NT2/D1 (cell line): ENCODE data around the gene RERG.
"Not testable (repeated sequence)": the region's sequence is repeated elsewhere in the genome, so short reads cannot be mapped to it uniquely, and the experiment has no call there.

Source experiments
- DNase-seq: peaks from one replicate; pipeline ENCODE4 v3.0.0-alpha.2; 2011; ENCODE audit warnings: low read depth, low spot score
- H3K27me3 ChIP-seq: 2 replicates; pipeline ENCODE4 v1.6.0; 2011; ENCODE audit warnings: mild to moderate bottlenecking; ENCODE audit not compliant: insufficient read length, insufficient read depth
- H3K36me3 ChIP-seq: 2 replicates; pipeline ENCODE4 v1.6.1; 2011; ENCODE audit warnings: mild to moderate bottlenecking, low read length, mixed read lengths; ENCODE audit not compliant: insufficient read depth, insufficient read length
- H3K4me1 ChIP-seq: 2 replicates; pipeline ENCODE4 v1.5.1; 2011; ENCODE audit not compliant: insufficient read depth, insufficient read length
- H3K4me3 ChIP-seq: 2 replicates; pipeline ENCODE4 v1.5.1; 2011; ENCODE audit warnings: low read depth; ENCODE audit not compliant: insufficient read length
- H3K9ac ChIP-seq: 2 replicates; pipeline ENCODE4 v1.6.0; 2011; ENCODE audit warnings: low read depth; ENCODE audit not compliant: insufficient read length
- H3K9me3 ChIP-seq: 2 replicates; pipeline ENCODE4 v1.5.1; 2011; ENCODE audit warnings: mild to moderate bottlenecking, low read length; ENCODE audit not compliant: insufficient read depth
- SUZ12 ChIP-seq: IDR thresholded peaks from 2 replicates; pipeline ENCODE4 v1.6.1; 2011; ENCODE audit not compliant: insufficient read length, insufficient read depth; ENCODE audit errors: extremely low read depth
- YY1 ChIP-seq: IDR thresholded peaks from 2 replicates; pipeline ENCODE4 v1.6.1; 2011; ENCODE audit not compliant: insufficient read length, insufficient read depth
- ZNF274 ChIP-seq: IDR thresholded peaks from 2 replicates; pipeline ENCODE4 v1.6.1; 2011; ENCODE audit warnings: mild to moderate bottlenecking, low read depth, low read length

The RERG gene

DNA sequence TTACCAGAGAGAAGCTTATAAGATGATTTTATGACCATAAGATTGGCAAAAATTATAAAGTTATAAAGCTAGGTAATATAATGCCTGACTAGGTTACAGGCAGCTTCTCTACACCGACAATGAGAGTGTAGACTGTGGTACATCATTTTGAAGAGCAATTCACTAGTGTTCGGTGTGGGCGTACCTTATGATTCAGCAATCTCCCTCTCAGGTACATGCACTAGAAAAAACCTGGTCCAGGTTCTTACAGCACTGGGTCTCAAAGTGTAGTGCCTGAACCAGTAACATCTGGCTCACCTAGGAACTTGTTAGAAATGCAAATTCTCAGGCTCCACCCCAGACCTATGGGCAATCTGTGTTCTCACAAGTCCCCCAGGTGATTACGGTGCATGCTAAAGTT, 106.7 kb downstream of the RERG start:
- no peaks in the 10 kb centered on the region for H3K4me1 ChIP-seq
- H3K9me3 ChIP-seq, result no peaks in the 10 kb centered on the region
- TF ChIP-seq YY1 (no peak), SUZ12 (no peak), ZNF274 (no peak)
- DNase-seq, result no peak
- H3K36me3 ChIP-seq, result no peaks in the 10 kb centered on the region
- no peak overlapping the region for H3K9ac ChIP-seq
- no peak overlapping the region for H3K4me3 ChIP-seq
- H3K27me3 ChIP-seq, result no peaks in the 10 kb centered on the region

DNA sequence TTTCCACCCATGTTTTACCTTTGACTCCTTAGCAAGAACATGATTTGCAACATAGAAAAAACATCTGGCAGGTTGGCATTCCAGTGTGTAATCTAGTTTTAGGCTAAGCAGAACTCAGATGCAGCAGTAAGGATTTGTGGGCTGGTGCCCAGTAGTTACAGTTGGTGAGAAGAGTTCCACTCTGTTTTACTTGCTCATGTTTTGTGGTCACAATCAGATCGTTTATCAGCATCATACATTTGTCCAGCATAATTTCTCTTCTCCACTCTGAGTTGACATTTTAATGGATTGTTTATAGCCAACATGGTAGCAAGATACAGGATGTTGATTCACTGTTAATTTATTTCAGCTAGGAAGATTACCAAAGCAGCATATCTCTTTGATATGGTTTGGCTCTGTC, 128.4 kb downstream of the RERG start:
- no peak for DNase-seq
- TF ChIP-seq ZNF274 (no peak), SUZ12 (no peak), YY1 (no peak)
- H3K9me3 ChIP-seq, result no peaks in the 10 kb centered on the region
- no peaks in the 10 kb centered on the region for H3K36me3 ChIP-seq
- H3K4me1 ChIP-seq, result no peaks in the 10 kb centered on the region
- H3K4me3 ChIP-seq, result no peak overlapping the region
- H3K27me3 ChIP-seq, result no peaks in the 10 kb centered on the region
- H3K9ac ChIP-seq, result no peak overlapping the region

DNA sequence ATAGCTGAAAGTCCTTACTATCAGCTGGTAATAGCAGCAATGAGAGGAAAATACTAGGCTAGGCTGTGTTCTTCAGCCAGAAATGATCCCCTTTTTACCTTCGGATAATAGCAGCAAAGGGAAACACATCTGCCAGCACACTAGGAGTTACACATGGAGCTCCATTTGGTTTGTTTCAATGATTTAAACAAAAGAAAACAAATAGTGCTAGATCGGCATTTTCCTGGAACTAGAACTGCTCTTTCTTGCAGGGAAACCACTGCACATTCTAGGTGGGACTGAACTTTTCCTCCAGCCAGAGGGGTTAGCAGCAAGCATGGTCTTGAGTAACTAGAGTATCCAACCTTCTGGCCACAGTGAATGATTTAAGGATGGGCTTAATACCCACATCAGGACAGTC, 130.8 kb downstream of the RERG start:
- H3K9me3 ChIP-seq, result no peaks in the 10 kb centered on the region
- DNase-seq, result no peak
- no peaks in the 10 kb centered on the region for H3K36me3 ChIP-seq
- H3K4me1 ChIP-seq, result no peaks in the 10 kb centered on the region
- TF ChIP-seq YY1 (no peak), ZNF274 (no peak), SUZ12 (no peak)
- H3K27me3 ChIP-seq, result no peaks in the 10 kb centered on the region
- no peak overlapping the region for H3K4me3 ChIP-seq
- H3K9ac ChIP-seq, result no peak overlapping the region

DNA sequence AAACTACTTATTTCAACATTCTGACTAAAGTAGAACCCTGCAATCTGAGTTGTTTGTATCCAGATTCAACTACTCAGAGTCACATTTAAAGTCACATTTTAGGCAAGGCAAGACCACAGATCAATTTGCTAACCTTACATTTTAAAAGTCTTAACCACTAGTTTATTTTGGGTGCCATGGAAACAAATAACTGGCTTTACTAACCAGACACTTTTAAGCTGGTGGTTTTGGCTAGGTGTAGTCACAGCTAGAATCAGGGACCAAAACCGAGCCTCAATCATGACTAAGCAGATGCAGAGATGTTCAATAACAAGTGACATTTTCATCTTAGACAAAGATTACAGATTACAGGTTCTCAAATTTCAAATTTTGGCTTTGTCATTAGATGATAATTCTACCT, 133.1 kb downstream of the RERG start:
- Histone ChIP-seq H3K9me3 (no peaks in the 10 kb centered on the region), H3K4me1 (no peaks in the 10 kb centered on the region), H3K9ac (no peak overlapping the region), H3K36me3 (no peaks in the 10 kb centered on the region), H3K4me3 (no peak overlapping the region), H3K27me3 (no peaks in the 10 kb centered on the region)
- no peak for DNase-seq
- TF ChIP-seq ZNF274 (no peak), YY1 (no peak)

DNA sequence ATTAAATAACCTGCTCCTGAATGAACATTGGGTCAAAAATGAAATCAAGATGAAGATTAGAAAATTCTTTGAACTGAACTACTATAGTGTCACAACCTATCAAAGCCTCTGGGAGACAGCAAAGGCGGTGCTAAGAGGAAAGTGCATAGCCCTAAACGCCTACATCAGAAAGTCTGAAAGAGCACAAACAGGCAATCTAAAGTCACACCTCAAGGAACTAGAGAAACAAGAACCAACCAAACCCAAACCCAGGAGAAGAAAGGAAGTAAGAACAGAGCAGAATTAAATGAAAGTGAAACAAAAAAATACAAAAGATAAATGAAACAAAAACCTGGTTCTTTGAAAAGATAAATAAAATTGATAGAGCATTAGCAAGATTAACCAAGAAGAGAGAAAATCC, 143.5 kb downstream of the RERG start:
- DNase-seq, H3K27me3 ChIP-seq, H3K4me3 ChIP-seq, H3K36me3 ChIP-seq, H3K4me1 ChIP-seq, H3K9ac ChIP-seq, H3K9me3 ChIP-seq: not testable (repeated sequence)

DNA sequence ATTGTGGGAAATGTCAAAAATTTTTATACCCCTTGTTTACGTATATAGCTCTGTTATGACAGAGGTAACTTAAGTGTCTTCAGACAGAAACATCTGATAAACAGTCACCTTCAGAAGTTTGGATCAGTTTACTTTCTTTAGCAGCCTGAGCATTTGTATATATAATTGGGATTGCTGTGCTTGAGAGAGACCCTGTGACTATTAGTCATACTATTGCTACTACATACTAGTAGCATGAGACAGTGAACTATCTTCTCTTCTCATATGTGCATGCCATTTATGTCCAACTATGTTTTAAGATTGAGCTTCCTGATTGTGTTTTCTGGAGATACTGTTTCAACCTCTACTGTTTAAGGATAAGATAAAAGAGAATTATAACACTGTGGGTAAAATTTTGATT, 146.9 kb downstream of the RERG start:
- no peak for DNase-seq
- Histone ChIP-seq H3K27me3 (no peaks in the 10 kb centered on the region), H3K36me3 (no peaks in the 10 kb centered on the region), H3K9ac (no peak overlapping the region), H3K4me3 (no peak overlapping the region), H3K4me1 (no peaks in the 10 kb centered on the region), H3K9me3 (no peaks in the 10 kb centered on the region)
- TF ChIP-seq ZNF274 (no peak), SUZ12 (no peak), YY1 (no peak)

DNA sequence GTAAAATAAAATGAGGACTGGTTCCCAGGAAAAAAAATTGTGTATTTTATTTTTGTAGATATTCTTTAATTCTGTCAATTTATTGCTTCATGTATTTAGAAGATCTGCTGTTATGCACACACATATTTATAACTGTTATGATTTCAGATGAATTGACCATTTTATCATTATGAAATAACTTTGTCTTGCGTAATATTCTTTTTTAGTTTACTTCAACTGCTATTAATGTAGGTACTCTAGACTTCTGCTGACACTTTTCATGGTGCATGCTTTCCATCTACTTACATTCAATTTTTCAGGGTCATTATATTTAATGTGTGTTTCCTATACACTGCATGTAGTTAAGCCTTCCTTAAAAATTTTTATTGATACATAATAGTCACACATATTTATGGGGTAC, 162.1 kb downstream of the RERG start:
- Histone ChIP-seq H3K4me3 (no peak overlapping the region), H3K27me3 (no peaks in the 10 kb centered on the region), H3K9me3 (no peaks in the 10 kb centered on the region), H3K36me3 (no peaks in the 10 kb centered on the region), H3K4me1 (no peaks in the 10 kb centered on the region), H3K9ac (no peak overlapping the region)
- no peak for DNase-seq
- TF ChIP-seq YY1 (no peak), ZNF274 (no peak), SUZ12 (no peak)
